Measurements from ENCODE around the gene ACSL5. TPM values are rescaled to one million over a fixed set of nuclear protein-coding genes. Genes with fewer than 3 reads are reported as not detected.

ACSL5 gene
- total and polyA plus RNA-seq, 2 experiments from 2014 or later, result not detected

GRCh38 chr10:112389271-112389822, 15.4 kb downstream of the ACSL5 start (continued):
- TF ChIP-seq, protein P1, sequence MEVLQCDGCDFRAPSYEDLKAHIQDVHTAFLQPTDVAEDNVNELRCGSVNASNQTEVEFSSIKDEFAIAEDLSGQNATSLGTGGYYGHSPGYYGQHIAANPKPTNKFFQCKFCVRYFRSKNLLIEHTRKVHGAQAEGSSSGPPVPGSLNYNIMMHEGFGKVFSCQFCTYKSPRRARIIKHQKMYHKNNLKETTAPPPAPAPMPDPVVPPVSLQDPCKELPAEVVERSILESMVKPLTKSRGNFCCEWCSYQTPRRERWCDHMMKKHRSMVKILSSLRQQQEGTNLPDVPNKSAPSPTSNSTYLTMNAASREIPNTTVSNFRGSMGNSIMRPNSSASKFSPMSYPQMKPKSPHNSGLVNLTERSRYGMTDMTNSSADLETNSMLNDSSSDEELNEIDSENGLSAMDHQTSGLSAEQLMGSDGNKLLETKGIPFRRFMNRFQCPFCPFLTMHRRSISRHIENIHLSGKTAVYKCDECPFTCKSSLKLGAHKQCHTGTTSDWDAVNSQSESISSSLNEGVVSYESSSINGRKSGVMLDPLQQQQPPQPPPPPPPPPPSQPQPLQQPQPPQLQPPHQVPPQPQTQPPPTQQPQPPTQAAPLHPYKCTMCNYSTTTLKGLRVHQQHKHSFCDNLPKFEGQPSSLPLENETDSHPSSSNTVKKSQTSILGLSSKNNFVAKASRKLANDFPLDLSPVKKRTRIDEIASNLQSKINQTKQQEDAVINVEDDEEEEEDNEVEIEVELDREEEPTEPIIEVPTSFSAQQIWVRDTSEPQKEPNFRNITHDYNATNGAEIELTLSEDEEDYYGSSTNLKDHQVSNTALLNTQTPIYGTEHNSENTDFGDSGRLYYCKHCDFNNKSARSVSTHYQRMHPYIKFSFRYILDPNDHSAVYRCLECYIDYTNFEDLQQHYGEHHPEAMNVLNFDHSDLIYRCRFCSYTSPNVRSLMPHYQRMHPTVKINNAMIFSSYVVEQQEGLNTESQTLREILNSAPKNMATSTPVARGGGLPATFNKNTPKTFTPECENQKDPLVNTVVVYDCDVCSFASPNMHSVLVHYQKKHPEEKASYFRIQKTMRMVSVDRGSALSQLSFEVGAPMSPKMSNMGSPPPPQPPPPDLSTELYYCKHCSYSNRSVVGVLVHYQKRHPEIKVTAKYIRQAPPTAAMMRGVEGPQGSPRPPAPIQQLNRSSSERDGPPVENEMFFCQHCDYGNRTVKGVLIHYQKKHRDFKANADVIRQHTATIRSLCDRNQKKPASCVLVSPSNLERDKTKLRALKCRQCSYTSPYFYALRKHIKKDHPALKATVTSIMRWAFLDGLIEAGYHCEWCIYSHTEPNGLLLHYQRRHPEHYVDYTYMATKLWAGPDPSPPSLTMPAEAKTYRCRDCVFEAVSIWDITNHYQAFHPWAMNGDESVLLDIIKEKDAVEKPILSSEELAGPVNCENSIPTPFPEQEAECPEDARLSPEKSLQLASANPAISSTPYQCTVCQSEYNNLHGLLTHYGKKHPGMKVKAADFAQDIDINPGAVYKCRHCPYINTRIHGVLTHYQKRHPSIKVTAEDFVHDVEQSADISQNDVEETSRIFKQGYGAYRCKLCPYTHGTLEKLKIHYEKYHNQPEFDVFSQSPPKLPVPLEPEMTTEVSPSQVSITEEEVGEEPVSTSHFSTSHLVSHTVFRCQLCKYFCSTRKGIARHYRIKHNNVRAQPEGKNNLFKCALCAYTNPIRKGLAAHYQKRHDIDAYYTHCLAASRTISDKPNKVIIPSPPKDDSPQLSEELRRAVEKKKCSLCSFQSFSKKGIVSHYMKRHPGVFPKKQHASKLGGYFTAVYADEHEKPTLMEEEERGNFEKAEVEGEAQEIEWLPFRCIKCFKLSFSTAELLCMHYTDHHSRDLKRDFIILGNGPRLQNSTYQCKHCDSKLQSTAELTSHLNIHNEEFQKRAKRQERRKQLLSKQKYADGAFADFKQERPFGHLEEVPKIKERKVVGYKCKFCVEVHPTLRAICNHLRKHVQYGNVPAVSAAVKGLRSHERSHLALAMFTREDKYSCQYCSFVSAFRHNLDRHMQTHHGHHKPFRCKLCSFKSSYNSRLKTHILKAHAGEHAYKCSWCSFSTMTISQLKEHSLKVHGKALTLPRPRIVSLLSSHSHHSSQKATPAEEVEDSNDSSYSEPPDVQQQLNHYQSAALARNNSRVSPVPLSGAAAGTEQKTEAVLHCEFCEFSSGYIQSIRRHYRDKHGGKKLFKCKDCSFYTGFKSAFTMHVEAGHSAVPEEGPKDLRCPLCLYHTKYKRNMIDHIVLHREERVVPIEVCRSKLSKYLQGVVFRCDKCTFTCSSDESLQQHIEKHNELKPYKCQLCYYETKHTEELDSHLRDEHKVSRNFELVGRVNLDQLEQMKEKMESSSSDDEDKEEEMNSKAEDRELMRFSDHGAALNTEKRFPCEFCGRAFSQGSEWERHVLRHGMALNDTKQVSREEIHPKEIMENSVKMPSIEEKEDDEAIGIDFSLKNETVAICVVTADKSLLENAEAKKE (CRISPR knock-in tag; IDR thresholded peaks at IDR 0.05), result no peak

- H3K27ac ChIP-seq (ENCODE audit: low read depth), result no peak overlapping the region
- no peak overlapping the region for H3K4me2 ChIP-seq
- TF ChIP-seq EZH2phosphoT487 (IDR thresholded peaks at IDR 0.05; ENCODE audit: unreplicated experiment), result no peak
- TF ChIP-seq REST (IDR thresholded peaks at IDR 0.05; ENCODE audit: unreplicated experiment), result no peak
- TF ChIP-seq ETS1 (IDR thresholded peaks at IDR 0.05), result no peak
- TF ChIP-seq, protein P2, sequence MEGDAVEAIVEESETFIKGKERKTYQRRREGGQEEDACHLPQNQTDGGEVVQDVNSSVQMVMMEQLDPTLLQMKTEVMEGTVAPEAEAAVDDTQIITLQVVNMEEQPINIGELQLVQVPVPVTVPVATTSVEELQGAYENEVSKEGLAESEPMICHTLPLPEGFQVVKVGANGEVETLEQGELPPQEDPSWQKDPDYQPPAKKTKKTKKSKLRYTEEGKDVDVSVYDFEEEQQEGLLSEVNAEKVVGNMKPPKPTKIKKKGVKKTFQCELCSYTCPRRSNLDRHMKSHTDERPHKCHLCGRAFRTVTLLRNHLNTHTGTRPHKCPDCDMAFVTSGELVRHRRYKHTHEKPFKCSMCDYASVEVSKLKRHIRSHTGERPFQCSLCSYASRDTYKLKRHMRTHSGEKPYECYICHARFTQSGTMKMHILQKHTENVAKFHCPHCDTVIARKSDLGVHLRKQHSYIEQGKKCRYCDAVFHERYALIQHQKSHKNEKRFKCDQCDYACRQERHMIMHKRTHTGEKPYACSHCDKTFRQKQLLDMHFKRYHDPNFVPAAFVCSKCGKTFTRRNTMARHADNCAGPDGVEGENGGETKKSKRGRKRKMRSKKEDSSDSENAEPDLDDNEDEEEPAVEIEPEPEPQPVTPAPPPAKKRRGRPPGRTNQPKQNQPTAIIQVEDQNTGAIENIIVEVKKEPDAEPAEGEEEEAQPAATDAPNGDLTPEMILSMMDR (conservative IDR thresholded peaks at IDR 0.05; ENCODE audit: low read depth in 2 of 2), result no peak
- no peak for TF ChIP-seq JUNB (IDR thresholded peaks at IDR 0.05; ENCODE audit: unreplicated experiment)
- no peak for TF ChIP-seq STAT1 (IDR thresholded peaks at IDR 0.05; ENCODE audit: unreplicated experiment)
- no peak for TF ChIP-seq NANOG (IDR thresholded peaks at IDR 0.05; ENCODE audit: borderline replicate concordance)
- TF ChIP-seq POLR2AphosphoS5 (IDR thresholded peaks at IDR 0.05; ENCODE audit: low read depth), result no peak
- TF ChIP-seq ZNF114 (CRISPR knock-in tag; IDR thresholded peaks at IDR 0.05), result no peak
These were observed 16.3 kb downstream of the ACSL5 start for GRCh38 chr10:112390125-112390703.

More at GRCh38 chr10:112390125-112390703, 16.3 kb downstream of the ACSL5 start:
- DNase-seq (ENCODE audit: low spot score), result no peak
- H3K9me2 ChIP-seq (ENCODE audit: insufficient read depth), result no peaks in the 10 kb centered on the region
- Mint-ChIP-seq H3K36me3 (ENCODE audit: low read depth) (no peaks in the 10 kb centered on the region), H3K9me3 (no peaks in the 10 kb centered on the region), H3K27me3 (ENCODE audit: insufficient read depth, low read depth, poor library complexity) (no peaks in the 10 kb centered on the region), H3K4me1 (no peaks in the 10 kb centered on the region), H3K4me3 (no peak overlapping the region), H3K27ac (no peak overlapping the region)
- no peak for ATAC-seq
- H3K36me3 ChIP-seq (ENCODE audit: insufficient read depth), result no peaks in the 10 kb centered on the region
- no peaks in the 10 kb centered on the region for H3K79me2 ChIP-seq (replicated peaks; ENCODE audit: insufficient read depth)
- H4K20me1 ChIP-seq (replicated peaks; ENCODE audit: insufficient read depth), result no peaks in the 10 kb centered on the region
- no peaks in the 10 kb centered on the region for H3F3A ChIP-seq (replicated peaks; ENCODE audit: low read depth)
- H3K4me3 ChIP-seq, result no peak overlapping the region
- no peaks in the 10 kb centered on the region for H3K4me1 ChIP-seq (ENCODE audit: insufficient read depth)
- no peaks in the 10 kb centered on the region for H3K27me3 ChIP-seq (ENCODE audit: insufficient read depth)
- H2AFZ ChIP-seq, result no peak overlapping the region

Measured in GM23338 (cell line).